Keratinocyte (primary cell): ENCODE results near the gene PNPLA2. TPM values are rescaled to one million over a fixed set of nuclear protein-coding genes. Genes with fewer than 3 reads are reported as not detected.

Source experiments
- DNase-seq: peaks from one replicate; pipeline ENCODE4 v3.0.0-alpha.2; 2011; ENCODE audit warnings: low read depth, missing footprints, low spot score
- FAIRE-seq: peaks from 2 replicates; lab custom pipeline; 2011; peaks lifted over from hg19 to GRCh38; lab: Jason Lieb, UNC
- H2AFZ ChIP-seq: 2 replicates; pipeline ENCODE4 v1.6.0; 2012; ENCODE audit warnings: low read length, control low read depth, inconsistent platforms; ENCODE audit not compliant: control insufficient read depth
- H3K27ac ChIP-seq: 2 replicates; pipeline ENCODE4 v1.5.1; 2011; ENCODE audit warnings: low read length; ENCODE audit not compliant: control insufficient read depth, insufficient read depth
- H3K27me3 ChIP-seq: 3 replicates; pipeline ENCODE4 v1.6.0; 2011; ENCODE audit warnings: low read length; ENCODE audit not compliant: control insufficient read depth, insufficient read depth; ENCODE audit errors: extremely low read depth
- H3K36me3 ChIP-seq, 2 experiments: 2 replicates in 1 of 2; 3 replicates in 1 of 2; pipeline ENCODE4 v1.5.1; 2011; ENCODE audit warnings: low read length in 2 of 2, mild to moderate bottlenecking in 1 of 2; ENCODE audit not compliant: control insufficient read depth in 2 of 2, insufficient read depth in 2 of 2; ENCODE audit errors: extremely low read depth in 1 of 2
- H3K4me1 ChIP-seq: 3 replicates; pipeline ENCODE4 v1.5.1; 2011; ENCODE audit warnings: low read length; ENCODE audit not compliant: control insufficient read depth, insufficient read depth; ENCODE audit errors: extremely low read depth
- H3K4me2 ChIP-seq: 3 replicates; pipeline ENCODE4 v1.6.0; 2011; ENCODE audit warnings: low read depth, low read length; ENCODE audit not compliant: control insufficient read depth, insufficient read depth; ENCODE audit errors: extremely low read depth
- H3K4me3 ChIP-seq, 3 experiments: fragments of 200-600 bp in 1 of 3; sonication (generic) in 1 of 3; 2 replicates in 2 of 3; 3 replicates in 1 of 3; pipeline ENCODE4 v1.5.1; 2011 to 2016; ENCODE audit warnings: low read length in 3 of 3, mild to moderate bottlenecking in 3 of 3, control low read depth in 2 of 3, inconsistent platforms in 1 of 3, low read depth in 1 of 3, mixed read lengths in 1 of 3, mixed run types in 1 of 3, moderate library complexity in 1 of 3; ENCODE audit not compliant: control insufficient read depth in 2 of 3, insufficient read depth in 2 of 3; ENCODE audit errors: extremely low read depth in 1 of 3
- H3K79me2 ChIP-seq: 2 replicates; pipeline ENCODE4 v1.6.0; 2012; ENCODE audit warnings: low read length; ENCODE audit not compliant: control insufficient read depth, insufficient read depth
- H3K9ac ChIP-seq: 3 replicates; pipeline ENCODE4 v1.6.0; 2011; ENCODE audit warnings: low read length; ENCODE audit not compliant: control insufficient read depth, insufficient read depth; ENCODE audit errors: extremely low read depth
- H3K9me1 ChIP-seq: 3 replicates; pipeline ENCODE4 v1.6.0; 2011; ENCODE audit warnings: low read length; ENCODE audit not compliant: control insufficient read depth, insufficient read depth; ENCODE audit errors: extremely low read depth
- H3K9me3 ChIP-seq: 2 replicates; pipeline ENCODE4 v1.5.1; 2012; ENCODE audit warnings: low read depth, low read length; ENCODE audit not compliant: control insufficient read depth
- H4K20me1 ChIP-seq: 3 replicates; pipeline ENCODE4 v1.6.0; 2011; ENCODE audit warnings: low read length; ENCODE audit not compliant: control insufficient read depth, insufficient read depth; ENCODE audit errors: extremely low read depth
- CTCF ChIP-seq, 3 experiments: IDR thresholded peaks in 1 of 3; conservative IDR thresholded peaks in 1 of 3; optimal IDR thresholded peaks in 1 of 3; 2 replicates in 2 of 3; 3 replicates in 1 of 3; pipeline versions ENCODE3 to v1.5.1; 2011; ENCODE audit warnings: low read length in 3 of 3, mild to moderate bottlenecking in 3 of 3, moderate library complexity in 2 of 3, control low read depth in 1 of 3, inconsistent platforms in 1 of 3; ENCODE audit not compliant: insufficient read depth in 2 of 3; ENCODE audit errors: extremely low read depth in 1 of 3
- EZH2 ChIP-seq: IDR thresholded peaks from one replicate; pipeline ENCODE4 v1.6.1; 2012; ENCODE audit warnings: inconsistent platforms, mild to moderate bottlenecking, low read length, moderate library complexity
- dilution Hi-C: fragments of 300-500 bp; cut with MboI; formaldehyde crosslinking; loops from one replicate; pipeline ENCODE4 v1.7.0; 2020; ENCODE audit warnings: low sequenced_read_pairs; ENCODE audit not compliant: extremely low pct_ligation_motif_present
- polyA minus RNA-seq, 3 experiments: library from RNA; depleted of rRNA, polyadenylated mRNA; stranded (reverse); fragments of >200 nt; gene quantifications; 1 replicate in 1 of 3; 2 replicates in 1 of 3; 3 replicates in 1 of 3; pipeline ENCODE4 v1.2.3, GENCODE V29; 2011
- polyA plus RNA-seq, 5 experiments: library from polyadenylated mRNA; depleted of rRNA in 3 of 5; stranded (reverse) in 3 of 5; stranded (forward) in 1 of 5; unstranded in 1 of 5; fragments of >200 nt; gene quantifications; 1 replicate in 1 of 5; 2 replicates in 3 of 5; 3 replicates in 1 of 5; pipeline versions ENCODE4 v1.2.1 to v1.2.3, GENCODE V29; 2011 to 2012; ENCODE audit warnings: missing spikeins in 2 of 5, low read depth in 1 of 5, low replicate concordance in 1 of 5

Gene PNPLA2
- polyA plus RNA-seq (5.3 to 14.3 TPM (median 10.2 TPM) in 3 replicates), polyA minus RNA-seq (14.7 to 28.3 TPM (median 22.9 TPM) in 3 replicates)
- 7.8 TPM for polyA plus RNA-seq (2011; ENCODE audit: low read depth)
- polyA plus RNA-seq (2011; cell fraction: cytosol; rRNA removed), result 7.5 and 14.2 TPM in 2 replicates
- 62.4 and 82.8 TPM in 2 replicates for polyA plus RNA-seq (2011; cell fraction: nucleus; rRNA removed)
- polyA plus RNA-seq (2012; ENCODE audit: low replicate concordance), result 23.7 and 65.0 TPM in 2 replicates
- polyA minus RNA-seq (2011; cell fraction: cytosol; rRNA and poly(A)+ RNA removed), result 16.7 TPM
- 29.9 and 33.8 TPM in 2 replicates for polyA minus RNA-seq (2011; cell fraction: nucleus; rRNA and poly(A)+ RNA removed)

GRCh38 chr11:818396-819128 lies at the start of gene PNPLA2:
PNPLA2 (plus strand) TSS chr11:818914; CDS start chr11:819719, 805 bp downstream.
- dilution Hi-C loops, result no loop called here
- H3K27me3 ChIP-seq, result no peaks in the 10 kb centered on the region
- no peak for FAIRE-seq
- peaks cover 6% of the 10 kb centered on the region for H3K79me2 ChIP-seq
- H3K4me1 ChIP-seq, result peaks cover 25% of the 10 kb centered on the region
- peak within 1 kb of the TSS; percentile 76 for H3K27ac ChIP-seq
- H3K9ac ChIP-seq, result peak within 1 kb of the TSS; percentile 81
- H3K4me2 ChIP-seq, result peak within 1 kb of the TSS; percentile 84
- H3K4me3 ChIP-seq, result peak within 1 kb of the TSS; percentile 71 to 78 (median 75)
- peaks cover 7% of the 10 kb centered on the region for H3K9me1 ChIP-seq
- no peak for DNase-seq
- no peaks in the 10 kb centered on the region for H3K9me3 ChIP-seq
- H2AFZ ChIP-seq, result peak within 1 kb of the TSS; percentile 73
- H4K20me1 ChIP-seq, result no peaks in the 10 kb centered on the region
- peaks cover 4 to 12% of the 10 kb centered on the region in 2 experiments for H3K36me3 ChIP-seq
- TF ChIP-seq CTCF (optimal IDR thresholded peaks at IDR 0.05 in 1 of 3, IDR thresholded peaks at IDR 0.05 in 1 of 3, conservative IDR thresholded peaks at IDR 0.05 in 1 of 3; ENCODE audit: extremely low read depth in 1 of 3, insufficient read depth in 2 of 3, low read length in 3 of 3) (no peak), EZH2 (no peak)

GRCh38 chr11:769887-770641 lies 48.6 kb upstream of the PNPLA2 start:
- no peak for TF ChIP-seq EZH2
- TF ChIP-seq CTCF (optimal IDR thresholded peaks at IDR 0.05 in 1 of 3, IDR thresholded peaks at IDR 0.05 in 1 of 3, conservative IDR thresholded peaks at IDR 0.05 in 1 of 3; ENCODE audit: extremely low read depth in 1 of 3, insufficient read depth in 2 of 3, low read length in 3 of 3), result no peak
- Histone ChIP-seq H3K9me3 (no peaks in the 10 kb centered on the region), H3K36me3 (peaks cover 49 to 55% of the 10 kb centered on the region in 2 experiments), H3K4me1 (peaks cover 3% of the 10 kb centered on the region), H3K4me3 (no peak overlapping the region), H4K20me1 (peaks cover 8% of the 10 kb centered on the region), H3K27me3 (no peaks in the 10 kb centered on the region), H3K4me2 (no peak overlapping the region), H3K79me2 (peaks cover 47% of the 10 kb centered on the region), H3K9me1 (peaks cover 3% of the 10 kb centered on the region), H2AFZ (no peak overlapping the region), H3K9ac (no peak overlapping the region), H3K27ac (no peak overlapping the region)
- dilution Hi-C loops, result no loop called here
- DNase-seq, result no peak
- no peak for FAIRE-seq
